Dermis lymphatic vessel endothelial cell (primary cell): ENCODE results near the gene STK32C. TPM values are rescaled to one million over a fixed set of nuclear protein-coding genes. Genes with fewer than 3 reads are reported as not detected.

ENCODE experiments used
- total RNA-seq: library from RNA; depleted of rRNA; stranded (reverse); fragments of >200 nt; gene quantifications from 2 replicates; pipeline ENCODE4 v1.2.1, GENCODE V29; 2014

Gene STK32C
- 8.3 and 10.5 TPM in 2 replicates for total RNA-seq

DNA sequence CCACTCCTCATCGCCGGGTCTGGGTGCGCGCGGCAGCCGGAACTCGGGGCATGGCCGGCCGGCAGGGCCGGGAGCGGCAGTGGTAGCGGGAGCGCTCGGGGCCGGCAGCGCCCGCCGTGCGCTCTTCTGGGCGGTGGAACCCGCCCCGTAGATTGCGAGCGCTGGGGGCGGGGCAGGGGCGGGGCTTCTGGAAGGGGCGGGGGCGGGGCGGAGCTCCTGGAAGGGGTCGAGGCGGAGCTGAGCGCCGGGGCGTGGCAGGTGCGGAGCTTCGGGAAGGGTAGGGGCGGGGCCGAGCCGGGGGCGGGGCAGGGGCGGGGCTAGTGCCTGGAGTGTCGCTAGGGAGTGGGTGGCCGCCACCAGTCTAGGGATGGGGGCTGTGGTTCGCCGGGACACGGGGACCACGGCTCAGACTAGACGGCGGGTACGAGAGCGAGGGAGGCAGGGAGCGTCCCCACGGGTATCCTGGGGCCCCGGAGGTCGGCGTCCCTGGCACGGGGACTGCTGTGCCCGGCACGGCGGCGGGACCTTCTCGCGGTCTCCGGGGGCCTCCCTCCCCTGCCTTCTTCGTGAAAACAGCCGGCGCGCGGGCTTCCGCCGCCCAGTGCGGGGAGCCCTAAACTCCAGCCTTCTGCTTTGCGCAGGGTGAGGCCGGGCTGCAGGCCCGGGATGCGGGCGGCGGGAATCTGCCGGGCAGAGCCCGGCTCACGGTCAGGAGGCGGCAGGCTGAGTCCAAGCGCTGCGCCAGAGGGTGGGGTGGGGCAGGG is at the start of gene STK32C:
Gene STK32C, minus strand, starts transcription at position 128 of the 764 bp plus-strand sequence. Its CDS starts 117 bp downstream, at position 11.

DNA sequence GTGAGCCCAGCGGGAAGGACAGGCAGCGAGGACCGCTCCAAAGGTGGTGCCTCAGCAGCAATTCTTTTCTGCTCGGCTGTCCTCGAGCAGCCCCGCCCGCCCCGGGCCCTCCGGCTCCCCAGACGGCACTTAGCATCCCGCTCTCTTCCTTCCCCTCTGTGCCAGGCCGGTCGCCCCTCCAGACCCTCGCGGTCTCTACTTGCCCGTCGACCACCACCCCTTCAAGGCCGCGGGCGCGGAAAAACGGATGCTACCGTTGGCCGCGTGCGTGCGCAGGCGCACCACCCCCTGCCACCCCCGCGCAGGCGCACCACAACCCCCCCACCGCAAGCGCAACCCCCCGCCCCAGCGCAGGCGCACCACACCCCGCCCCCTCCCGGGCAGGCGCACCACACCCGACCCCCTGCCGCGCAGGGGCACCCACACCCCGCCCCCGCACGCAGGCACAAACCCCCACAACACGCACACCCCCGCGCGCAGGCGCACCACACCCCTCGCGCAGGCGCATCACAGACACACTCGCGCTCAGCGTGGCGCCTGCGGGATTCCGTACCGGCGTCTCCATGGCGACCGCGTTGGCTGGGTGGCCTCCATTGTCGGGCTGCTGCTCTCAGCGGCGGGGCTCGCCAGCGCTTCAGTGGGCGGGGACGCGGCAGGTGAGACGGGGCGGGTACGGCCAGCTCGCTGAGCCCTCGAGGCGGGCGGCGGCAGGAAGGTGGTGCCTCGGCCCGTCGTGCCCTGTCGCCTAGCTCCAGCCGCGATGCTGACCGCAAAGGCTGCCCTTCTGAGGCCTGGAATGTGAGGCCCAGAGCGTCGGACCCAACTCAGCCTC is 24.1 kb upstream of the STK32C start, which contains the start of gene LRRC27:
Gene LRRC27, plus strand, starts transcription at position 593 of the 832 bp plus-strand sequence. CDS start 1,332 bp downstream, outside the sequence.

DNA sequence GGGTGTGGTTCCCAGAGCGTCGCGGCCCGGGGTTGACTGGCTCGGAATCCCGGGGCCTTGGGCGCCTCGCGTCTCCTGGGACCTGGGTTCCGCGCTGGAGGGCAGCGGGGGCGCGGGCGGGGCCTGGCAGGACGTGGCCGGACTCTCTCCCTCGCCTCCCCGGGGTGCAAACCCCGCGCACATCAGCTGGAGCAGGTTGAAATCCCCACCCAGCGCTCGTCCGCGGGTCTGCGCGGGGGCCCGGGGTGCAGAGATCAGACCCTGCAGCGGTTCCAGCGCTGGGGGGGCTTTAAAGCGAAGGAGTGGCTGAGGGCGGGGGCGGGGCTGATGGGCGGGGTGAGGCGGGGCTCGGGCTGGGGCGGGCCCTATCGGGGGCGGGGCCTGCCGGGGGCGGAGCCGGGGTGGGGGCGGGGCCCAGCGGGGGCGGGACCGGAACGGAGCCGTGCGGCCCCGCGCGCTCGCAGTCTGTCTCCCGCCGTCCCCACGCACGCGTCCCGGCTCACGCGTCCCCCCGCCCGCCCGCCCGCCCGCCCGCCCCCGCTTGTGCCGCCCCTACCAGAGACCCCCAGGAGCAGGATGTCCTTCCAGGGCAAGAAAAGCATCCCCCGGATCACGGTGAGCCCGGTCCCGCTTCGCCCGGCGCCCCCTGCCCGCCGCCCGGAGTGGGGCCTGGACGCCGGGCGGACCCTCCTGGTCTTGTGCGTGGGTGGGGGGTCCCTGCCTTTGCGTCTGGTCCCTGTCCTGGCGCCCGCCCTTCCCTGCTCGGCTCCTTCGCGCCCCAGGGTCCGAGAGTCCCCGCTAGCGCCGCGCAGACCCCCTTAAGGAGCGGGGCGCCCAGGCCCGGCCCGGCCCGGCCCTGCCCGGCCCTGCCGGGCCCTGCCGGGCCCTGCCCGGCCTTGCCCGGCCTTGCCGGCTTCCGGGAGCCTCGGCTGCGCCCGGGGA is 121.0 kb downstream of the STK32C start, which contains the start of gene DPYSL4:
Gene DPYSL4, plus strand, starts transcription at position 461 of the 942 bp plus-strand sequence. Its CDS starts 116 bp downstream, at position 577.

Other genes starting within 250 kb of the STK32C start
- gene JAKMIP3, start 242.0 kb downstream of the STK32C start, total RNA-seq: under 0.01 and 0.09 TPM in 2 replicates
- gene DPYSL4, start 121.0 kb downstream of the STK32C start, total RNA-seq: 0.76 and 1.3 TPM in 2 replicates
- gene LRRC27, start 24.2 kb upstream of the STK32C start, total RNA-seq: 7.6 and 8.6 TPM in 2 replicates
- 10.1 and 10.7 TPM in 2 replicates for gene PWWP2B, start 89.2 kb upstream of the STK32C start, total RNA-seq
- gene INPP5A, start 229.8 kb upstream of the STK32C start, total RNA-seq: 16.0 and 25.7 TPM in 2 replicates